ENCODE measurements around the gene SHC3.

The SHC3 gene

DNA sequence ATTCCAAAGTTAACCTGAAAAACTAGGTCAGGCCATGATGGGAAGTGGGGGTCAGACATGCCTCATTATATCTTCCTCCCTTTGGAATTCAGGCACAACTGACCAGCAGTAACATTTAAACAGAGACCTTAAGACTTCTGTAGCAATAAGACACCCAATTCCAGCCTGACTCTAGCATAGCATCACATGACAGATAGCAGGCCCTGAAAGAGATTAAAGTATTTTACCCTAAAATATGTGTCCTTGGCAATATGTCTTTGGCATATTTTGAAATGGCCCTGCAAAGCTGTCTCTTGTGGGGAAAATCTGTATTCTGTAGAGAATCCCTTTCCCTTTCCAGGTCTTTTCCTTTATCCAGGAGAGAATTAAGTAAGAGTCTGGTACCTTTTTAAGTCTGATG lies 153.1 kb downstream of the SHC3 start:
- DNase-seq (ENCODE audit: low read depth in 2 of 2, low spot score in 1 of 2): no peak

DNA sequence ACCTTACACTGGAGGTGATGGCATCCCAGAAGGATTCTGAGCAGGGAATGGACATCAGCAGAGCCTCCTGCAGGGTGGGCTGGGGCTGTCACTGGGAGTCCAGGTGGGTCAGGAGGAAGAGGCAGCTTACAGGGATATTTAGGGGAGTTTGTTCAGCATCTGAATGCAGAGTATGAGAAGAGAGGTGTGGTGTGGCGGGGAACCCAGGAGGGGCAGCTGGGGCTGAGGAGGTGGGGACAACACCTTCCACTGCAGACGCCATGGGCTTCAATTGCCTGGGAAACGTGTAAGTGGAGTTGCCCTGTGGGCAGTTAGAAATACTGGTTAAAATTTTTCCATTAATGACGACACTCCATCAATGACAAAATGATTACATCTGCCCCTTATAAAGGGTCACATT lies 153.9 kb downstream of the SHC3 start:
- DNase-seq (ENCODE audit: low read depth in 2 of 2, low spot score in 1 of 2): no peak

DNA sequence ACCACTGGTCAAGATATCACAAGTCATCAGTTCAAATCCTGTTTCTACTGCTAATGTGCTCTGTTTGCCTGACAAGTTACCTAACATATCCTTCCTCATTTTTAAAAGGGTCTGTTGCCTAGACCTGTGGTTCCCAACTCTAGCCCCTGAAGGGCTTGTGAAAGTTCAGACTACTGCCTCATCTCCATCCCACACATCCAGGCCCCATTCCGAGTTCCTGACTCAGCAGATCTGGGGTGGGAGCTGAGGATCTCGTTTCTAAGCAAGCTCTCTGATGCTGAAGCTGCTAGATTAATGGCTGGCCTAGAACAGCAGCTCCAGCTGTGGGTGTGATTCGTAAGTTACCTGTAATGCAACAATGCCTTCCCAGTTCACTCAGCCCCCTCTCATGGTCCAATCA lies 154.9 kb downstream of the SHC3 start:
- DNase-seq (ENCODE audit: low read depth in 2 of 2, low spot score in 1 of 2): no peak

DNA sequence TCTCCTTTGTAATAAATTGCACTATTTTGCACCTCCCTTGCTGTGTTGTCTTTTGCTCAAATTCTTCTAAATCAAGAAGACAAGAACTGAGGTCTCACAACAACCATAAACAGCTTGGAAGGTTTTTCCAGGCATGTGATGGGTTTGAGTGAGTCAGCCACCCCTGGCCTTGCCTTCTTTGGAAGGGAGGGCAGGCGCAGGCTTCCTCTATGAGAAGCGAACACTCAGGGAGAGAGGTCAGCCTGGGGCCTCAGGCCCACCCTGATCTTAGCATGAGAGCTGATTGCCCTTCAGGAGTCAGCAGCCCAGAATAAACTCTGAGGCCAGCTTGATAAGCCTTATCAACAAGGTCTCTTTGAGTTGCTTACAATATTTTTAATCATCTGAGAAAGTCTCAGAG lies 155.7 kb downstream of the SHC3 start:
- no peak for DNase-seq (ENCODE audit: low read depth in 2 of 2, low spot score in 1 of 2)

DNA sequence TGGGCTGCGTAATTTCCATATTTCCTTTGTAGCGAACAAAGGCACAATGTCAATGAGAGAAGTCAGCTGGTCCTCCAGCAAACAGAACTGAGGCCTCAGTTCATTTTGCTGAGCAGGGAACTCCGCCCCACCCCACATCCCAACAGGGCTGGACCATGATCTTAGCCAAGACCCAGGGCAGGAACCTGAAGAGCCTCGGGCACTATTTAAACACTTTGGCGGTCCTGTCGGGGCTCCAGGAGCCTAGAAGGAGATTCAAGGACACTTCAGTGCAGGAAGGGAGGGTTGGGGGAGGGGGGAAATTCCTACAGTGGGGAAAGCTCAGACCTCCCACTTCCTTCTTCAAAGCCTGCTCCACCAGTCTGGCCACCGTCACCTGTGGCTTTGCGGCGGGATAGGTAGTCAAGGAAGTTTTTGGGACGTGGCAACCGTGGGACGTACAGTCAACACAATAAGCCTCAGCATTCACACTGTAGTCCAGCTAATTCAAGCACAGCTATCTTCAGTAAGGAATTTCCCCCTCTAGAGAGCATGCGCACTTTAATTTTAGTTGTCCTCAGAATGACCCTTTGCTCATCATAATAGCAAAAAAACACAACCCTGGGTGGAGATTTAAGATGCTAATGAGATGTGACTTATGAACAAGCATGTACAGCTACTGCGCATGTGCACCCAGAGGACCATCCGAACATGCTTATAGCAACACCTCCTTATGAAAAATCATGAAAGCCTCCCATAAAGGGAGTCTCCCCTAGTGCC lies 156.4 kb downstream of the SHC3 start:
- DNase-seq (ENCODE audit: low read depth in 2 of 2, low spot score in 1 of 2): no peak

DNA sequence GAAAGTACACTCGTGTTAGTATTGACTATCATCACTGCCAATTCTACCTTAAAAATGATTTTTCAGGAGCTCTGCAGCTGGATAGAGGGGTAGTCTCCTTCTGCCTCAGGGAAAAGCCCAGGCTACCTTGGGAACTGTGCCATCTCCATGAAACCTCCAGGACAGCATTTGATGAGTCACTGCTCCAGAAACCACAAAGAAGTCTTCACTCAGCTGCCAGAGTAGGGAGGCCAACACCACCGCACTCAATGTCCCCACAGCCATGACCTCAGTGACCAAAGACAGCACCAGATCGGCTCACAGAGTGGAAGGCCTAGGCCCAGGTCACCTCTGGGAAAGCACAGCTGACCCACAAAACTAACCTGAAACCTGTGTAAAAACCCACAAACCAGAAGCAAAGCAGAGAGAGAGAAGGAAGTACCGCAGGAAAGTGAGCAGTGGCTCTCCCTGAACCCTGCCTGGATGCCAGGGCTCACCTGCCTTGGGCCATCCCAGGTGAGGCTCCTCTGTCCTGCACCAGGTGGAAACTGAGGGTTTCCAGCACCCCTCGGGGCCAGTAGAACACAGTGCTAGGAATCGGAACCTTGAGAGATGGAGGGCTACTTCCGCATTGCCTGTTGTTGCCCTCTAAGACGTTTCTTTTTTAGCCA lies 157.3 kb downstream of the SHC3 start:
- no peak for DNase-seq (ENCODE audit: low read depth in 2 of 2, low spot score in 1 of 2)

DNA sequence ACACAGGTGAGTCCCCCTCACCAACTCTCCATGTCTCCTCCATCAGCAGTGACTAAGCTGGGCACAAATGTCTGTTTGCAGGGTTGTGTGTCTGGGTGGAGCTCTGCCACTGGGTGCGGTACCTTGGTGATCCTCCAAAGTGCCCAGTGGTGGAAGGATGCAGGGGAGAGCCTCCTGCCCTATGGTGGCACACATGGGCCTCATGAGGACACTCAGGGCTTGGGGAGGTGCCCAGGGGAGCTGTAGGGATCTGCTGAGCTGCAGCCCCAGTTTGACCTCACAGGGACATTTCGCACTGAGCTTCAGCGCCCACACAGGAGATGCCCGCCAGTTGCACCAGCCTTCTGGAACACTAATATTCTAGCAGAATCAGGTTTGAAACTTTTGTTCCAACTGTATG lies 157.9 kb downstream of the SHC3 start:
- no peak for DNase-seq (ENCODE audit: low read depth in 2 of 2, low spot score in 1 of 2)

DNA sequence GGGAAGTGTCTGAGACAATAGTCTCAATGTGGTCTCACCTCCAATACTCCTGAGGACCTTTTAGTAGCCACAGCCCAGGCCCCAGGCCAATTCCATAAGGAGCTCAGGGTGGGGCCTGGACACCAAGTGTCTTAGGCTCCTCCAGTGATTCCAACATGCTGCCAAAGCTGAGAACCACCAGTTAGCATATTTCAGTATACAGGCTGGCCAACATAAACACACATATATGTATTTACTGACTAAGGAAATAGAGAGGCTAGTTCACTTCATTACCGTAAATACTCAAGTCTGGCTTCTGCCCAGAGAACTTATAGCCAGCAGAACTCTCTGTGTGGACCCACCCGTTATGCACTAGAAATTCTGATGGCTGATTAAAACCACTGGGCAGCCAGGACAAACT lies 163.3 kb downstream of the SHC3 start:
- DNase-seq (ENCODE audit: low read depth in 2 of 2, low spot score in 1 of 2): no peak

DNA sequence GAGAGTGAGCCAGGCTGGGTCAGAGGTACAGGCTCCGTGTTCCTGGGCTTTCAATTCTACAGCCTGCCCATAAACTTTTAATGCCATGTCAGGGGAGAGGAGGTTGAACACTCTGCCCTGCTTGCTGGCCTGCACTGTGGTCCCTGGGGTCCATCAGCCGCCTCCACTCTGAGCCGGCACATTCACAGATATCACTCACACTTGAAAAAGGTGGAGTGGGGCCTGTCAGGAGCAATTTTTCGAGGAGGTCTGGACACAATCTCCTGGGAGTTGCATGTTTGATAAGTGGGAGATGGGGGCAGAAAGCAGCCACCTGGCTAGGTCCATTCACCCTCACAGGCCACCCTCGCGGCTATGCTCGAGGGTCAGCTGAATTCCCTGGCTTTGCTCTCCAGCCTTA lies 164.5 kb downstream of the SHC3 start:
- no peak for DNase-seq (ENCODE audit: low read depth in 2 of 2, low spot score in 1 of 2)

DNA sequence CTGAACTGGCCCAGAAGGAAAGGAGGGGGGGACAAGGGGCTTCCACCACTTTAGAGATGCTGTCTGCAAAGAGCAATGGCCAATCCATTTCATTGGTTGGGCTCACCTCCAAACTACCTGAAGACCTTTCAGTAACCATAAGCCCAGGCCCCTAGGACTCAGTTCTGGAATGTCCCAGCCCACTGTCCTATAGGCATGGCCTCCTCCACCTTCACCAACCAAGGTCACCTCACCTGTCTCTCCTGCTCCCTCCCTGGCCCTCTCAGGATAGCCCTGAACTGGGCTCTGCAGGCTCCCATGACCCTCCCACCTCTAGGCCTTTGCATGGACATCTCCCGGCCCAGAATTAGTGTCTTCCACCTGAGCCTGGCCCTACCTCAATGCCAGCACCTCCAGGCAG lies 165.0 kb downstream of the SHC3 start:
- no peak for DNase-seq (ENCODE audit: low read depth in 2 of 2, low spot score in 1 of 2)

DNA sequence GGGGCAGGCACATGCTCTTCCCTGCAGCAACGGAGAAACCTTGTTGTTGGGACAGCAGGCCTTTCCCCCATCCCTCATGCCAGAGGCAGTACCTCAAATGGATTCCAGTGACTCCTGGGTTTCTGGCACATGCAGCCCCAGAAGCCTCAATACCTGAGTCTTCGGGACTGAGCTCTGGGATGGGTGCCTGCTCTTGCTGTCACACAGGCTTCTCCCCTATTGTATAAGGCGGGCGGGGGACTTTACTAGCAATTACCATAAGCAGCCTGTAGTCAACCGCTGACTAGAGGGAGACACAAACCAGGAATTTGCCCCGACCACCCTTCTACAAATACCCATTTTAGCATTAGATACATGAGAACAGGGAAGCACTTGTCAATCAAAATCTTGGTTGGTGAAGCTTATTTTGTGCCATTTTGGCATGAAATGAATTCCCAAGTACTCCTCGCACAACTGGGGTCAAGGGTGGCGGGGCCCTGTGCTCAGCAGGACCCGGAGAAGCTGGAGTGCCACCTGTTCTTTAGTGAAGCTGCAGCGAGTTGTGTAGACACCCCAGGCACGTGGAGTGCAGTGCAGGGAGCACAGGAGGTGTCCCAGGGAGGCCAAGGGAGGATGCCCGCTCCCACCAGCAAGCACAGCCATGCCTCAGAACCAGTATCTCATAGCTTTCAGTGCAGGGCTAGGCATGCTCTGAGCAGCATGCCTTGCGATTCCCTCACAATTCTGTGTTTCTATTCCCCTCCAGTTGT lies 166.2 kb downstream of the SHC3 start:
- DNase-seq (ENCODE audit: low read depth in 2 of 2, low spot score in 1 of 2): no peak

DNA sequence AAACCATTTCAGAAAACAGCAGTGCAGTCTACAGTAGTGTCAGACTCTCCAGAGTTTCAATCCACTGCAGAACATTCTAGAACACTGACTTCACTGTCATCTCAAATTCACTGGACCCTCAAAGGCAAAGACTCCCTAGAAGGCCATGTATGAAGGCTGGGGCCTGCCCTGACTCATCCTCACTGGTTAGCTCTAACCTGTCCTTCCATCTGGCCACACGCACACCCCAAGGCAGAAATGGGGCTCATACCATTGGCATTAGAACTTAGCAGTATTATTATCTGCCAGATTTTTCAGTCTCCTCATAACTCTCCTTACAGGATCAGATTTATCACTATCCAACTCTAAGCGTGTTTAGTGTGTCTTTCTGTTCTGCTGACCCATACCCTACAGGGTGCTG lies 166.9 kb downstream of the SHC3 start:
- DNase-seq (ENCODE audit: low read depth in 2 of 2, low spot score in 1 of 2): no peak

DNA sequence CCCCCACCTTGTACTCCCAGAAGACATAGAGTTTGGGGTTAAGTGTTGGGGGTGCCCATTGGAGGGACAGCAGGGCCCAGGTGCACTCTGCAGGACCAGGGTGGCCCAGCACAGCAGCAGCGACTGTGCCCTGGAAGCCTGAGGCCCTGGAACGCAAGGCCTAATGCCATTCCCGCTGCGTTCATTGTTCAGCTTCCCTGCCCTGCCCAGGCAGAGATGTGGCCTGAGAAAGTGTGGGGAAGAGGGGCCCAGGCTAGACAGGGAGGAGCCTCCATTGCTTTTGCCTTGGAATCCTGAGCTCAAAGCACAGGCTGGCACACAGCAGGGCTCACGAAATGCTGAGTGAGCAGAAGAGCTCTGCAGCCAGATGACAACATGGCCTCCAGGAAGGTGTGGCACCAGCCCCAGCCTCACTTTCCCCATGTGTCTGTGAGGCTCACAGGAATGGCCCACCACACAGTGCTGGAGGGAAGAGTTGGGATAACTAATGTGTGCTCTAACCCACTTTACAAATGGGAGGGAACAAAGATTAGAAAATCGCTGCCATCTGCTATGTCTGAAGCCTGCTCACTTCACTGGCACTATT lies 168.0 kb downstream of the SHC3 start:
- DNase-seq (ENCODE audit: low read depth in 2 of 2, low spot score in 1 of 2): no peak

DNA sequence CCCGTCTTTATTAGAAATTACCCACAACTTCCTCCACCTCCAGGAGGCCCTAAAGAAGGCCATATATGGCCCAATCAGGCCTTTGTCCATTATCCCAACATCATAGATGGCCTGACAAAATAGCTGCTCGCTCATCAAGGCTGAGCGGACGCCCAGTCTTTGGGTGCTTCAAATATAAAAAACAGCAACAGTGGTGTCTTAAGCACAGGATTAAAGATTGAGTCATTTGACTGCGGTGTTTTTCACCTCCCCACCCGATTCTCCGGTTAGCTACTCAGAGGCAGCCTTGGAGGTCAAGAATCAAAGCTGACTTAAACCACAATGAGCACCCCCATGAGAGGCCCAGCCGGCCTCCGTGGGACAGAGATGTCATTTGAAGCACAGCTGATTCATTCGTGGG lies 168.6 kb downstream of the SHC3 start:
- no peak for DNase-seq (ENCODE audit: low read depth in 2 of 2, low spot score in 1 of 2)

DNA sequence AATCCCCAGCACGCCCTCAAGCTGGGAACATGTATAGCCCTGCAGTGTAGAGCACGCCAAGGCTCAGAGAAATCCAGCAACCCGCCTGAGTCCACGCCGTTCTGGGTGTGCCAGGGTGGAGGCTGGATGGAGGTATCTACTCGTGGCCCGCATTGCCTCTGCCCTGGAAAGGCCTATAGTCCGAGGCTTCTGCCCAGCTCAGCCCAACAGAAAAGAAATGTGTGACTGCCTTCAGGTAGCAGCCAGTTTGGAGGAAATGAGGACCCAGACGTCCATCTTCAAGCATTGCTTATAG lies 169.1 kb downstream of the SHC3 start:
- no peak for DNase-seq (ENCODE audit: low read depth in 2 of 2, low spot score in 1 of 2)

DNA sequence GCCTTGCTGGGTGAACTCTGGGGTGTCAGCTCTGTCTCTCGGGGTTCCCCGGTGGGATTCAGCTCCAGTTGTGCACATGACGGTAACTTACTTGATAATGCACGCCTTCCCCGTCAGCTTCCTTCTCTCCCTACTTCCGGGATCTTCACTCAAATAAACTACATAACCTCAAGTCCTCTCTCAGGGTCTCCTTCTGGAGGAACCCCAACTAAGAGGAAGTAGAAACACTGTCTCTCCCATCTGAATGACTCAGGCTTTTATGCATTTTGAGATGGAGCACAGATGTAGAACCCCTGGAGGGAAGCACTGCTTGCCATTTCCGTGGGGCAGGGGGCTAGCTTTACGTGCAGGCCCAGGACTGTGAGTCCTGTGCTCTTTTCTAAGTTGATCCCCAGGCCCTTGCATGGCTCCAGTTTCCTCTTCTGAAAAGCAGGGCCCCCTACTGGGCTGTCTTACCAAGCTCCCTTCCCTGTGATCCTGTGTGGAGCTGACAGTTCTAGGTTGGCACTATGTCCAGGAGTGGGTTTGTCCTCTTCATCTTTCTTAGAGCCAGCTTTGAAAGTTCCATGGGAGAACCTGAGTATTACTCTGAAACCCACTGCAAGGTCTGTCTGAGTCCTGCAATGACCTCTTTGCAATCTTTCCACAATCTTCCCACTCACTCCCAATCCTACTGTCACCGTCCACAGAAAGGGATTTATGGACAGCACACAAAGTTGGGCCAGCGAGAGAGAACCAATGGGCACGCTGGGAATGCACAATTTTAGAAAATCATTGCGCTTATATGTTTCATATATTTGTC lies 169.7 kb downstream of the SHC3 start:
- no peak for DNase-seq (ENCODE audit: low read depth in 2 of 2, low spot score in 1 of 2)

DNA sequence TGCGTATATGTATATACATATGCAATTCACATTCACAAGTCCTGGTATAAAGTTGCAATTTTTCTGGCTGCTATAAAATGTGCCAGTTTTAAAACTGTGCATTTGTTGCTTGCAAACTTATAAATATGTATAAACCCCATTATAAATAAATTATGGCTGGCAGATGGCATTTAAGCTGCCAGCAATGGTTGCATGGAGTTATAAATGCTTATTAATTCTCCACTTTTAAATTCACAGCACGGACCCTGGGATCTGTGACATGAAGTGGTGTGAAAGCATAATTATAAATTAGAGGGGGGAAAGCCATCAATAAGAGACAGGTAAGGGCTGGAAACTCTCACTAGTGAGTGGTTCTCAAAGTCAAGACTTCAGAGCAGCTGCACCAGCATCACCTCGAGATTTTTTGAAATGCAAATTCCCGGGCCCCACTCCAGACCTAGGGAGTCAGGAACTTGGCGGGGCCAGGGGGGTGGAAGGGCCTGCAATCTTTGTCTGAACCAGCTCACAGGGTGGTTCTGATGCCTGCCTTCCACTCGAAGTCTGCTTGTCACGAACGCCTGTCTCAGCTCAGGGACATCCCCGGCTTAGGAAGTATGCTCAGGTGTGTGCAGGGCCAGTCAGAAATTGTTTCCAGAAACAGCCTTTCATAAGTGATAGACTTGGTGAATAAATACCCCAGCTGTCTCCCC lies 170.4 kb downstream of the SHC3 start:
- DNase-seq (ENCODE audit: low read depth in 2 of 2, low spot score in 1 of 2): no peak

DNA sequence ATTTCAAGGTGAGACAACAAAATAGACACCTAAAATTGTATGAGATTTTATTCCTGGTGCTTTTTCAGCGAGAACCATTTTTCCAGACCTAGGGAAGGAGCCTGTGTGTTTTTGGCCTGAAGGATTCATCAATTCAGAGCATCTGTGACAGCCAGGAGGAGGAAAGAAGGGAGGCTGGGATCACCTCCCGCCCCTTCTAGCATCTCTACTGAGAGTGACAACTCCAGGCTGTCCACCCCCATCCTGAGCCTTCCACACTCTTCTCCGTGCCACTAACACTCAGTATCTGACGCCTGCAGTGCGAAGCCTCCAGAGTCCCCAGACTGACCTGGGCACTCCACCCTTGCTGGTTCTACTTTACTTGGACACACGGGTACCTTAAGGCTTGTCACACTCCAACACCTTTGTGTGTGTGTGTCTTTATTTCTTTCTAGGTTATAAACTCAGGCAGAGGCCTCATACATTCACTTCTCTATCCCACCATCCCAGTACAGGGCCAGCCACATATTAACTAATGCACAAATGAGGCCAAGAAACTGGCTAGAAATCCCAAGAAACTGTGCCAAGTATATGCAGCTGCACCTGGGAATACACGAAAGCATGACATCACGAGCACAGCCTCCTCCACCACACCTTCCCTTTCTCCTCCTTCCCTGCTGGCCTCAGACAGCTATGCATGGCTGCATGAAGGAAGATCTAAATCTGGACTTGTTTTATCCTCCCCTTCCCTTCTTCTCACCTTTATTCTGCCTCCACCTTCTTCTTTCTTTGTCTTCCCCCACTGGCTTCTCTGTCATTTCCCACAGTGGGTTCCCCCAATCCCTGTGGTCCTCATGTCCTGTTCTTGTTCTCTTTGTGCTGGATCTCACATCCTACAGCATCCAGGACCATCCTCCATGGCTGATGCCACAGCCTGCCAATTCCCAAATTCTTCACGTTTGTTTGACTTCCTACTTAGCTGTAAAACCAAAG lies 171.3 kb downstream of the SHC3 start:
- no peak for DNase-seq (ENCODE audit: low read depth in 2 of 2, low spot score in 1 of 2)

DNA sequence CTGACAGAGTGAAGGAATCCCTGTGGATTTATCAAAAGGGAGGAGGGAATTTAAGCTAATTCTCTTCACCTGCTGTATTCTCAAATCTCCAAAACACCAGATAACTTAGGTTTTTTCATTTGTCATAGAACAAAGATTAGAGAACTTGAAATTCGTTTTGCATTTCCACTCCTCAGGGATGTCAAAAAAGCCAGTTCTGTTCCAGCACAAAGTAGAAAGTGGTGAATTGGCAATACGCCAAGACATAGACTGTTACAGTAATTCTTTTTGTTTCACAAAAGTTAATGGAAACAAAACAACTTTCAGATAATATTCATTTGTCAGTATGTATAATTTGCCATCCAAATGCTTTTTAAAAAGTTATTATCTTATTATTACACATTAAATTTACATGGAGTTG lies 172.4 kb downstream of the SHC3 start:
- no peak for DNase-seq (ENCODE audit: low read depth in 2 of 2, low spot score in 1 of 2)

DNA sequence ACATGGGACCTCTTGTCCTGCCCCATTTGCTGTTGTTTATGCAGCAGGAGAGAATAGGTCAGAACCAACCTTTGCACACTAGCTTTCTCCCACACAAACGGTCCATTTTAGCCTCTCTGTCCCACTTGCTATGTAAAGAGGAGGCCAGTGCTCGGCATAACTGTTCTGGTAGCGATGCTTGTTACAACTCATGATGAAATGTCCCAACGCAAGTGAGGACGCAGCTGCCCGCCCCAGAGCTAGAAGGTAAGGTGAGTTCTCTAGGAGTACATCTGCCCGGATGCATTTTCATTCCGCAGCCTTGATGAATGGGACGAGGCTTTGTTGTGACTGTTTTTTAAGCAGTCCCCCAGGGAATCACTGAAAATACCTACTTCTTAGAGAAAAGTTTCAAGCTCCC lies 173.3 kb downstream of the SHC3 start:
- DNase-seq (ENCODE audit: low read depth in 2 of 2, low spot score in 1 of 2): no peak

Measured in stimulated activated CD8-positive, alpha-beta memory T cell treated with anti-CD3 and anti-CD28 coated beads, Interleukin-4, amount 100 ng/mL, for 1 hour (primary cell).